Duodenal mucosa (tissue), 2 donors: Measurements from ENCODE around the gene OR2A12.

Experiments
- H3K27ac ChIP-seq: one replicate; pipeline ENCODE4 v1.7.0; 2013; ENCODE audit warnings: low read depth, low read length
- H3K27me3 ChIP-seq, 2 donors: one replicate each; pipeline ENCODE4 v1.7.0; 2013; ENCODE audit warnings: low read length in 2 of 2, control low read depth in 1 of 2; ENCODE audit not compliant: insufficient read depth in 2 of 2, control insufficient read depth in 1 of 2
- H3K36me3 ChIP-seq, 2 donors: one replicate each; pipeline ENCODE4 v1.7.0; 2013; ENCODE audit warnings: low read length in 2 of 2, control low read depth in 1 of 2; ENCODE audit not compliant: insufficient read depth in 2 of 2, control insufficient read depth in 1 of 2
- H3K4me1 ChIP-seq, 2 donors: one replicate each; pipeline ENCODE4 v1.7.0; 2013; ENCODE audit warnings: low read length in 2 of 2, control low read depth in 1 of 2; ENCODE audit not compliant: insufficient read depth in 2 of 2, control insufficient read depth in 1 of 2
- H3K4me3 ChIP-seq, 2 donors: one replicate each; pipeline ENCODE4 v1.7.0; 2013; ENCODE audit warnings: low read length in 2 of 2, low read depth in 1 of 2
- H3K9ac ChIP-seq, 2 donors: one replicate each; pipeline ENCODE4 v1.7.0; 2013; ENCODE audit warnings: low read length in 2 of 2, low read depth in 1 of 2
- H3K9me3 ChIP-seq, 2 donors: one replicate each; pipeline ENCODE4 v1.7.0; 2013; ENCODE audit warnings: low read length in 2 of 2, control low read depth in 1 of 2; ENCODE audit not compliant: control insufficient read depth in 1 of 2

The OR2A12 gene

DNA sequence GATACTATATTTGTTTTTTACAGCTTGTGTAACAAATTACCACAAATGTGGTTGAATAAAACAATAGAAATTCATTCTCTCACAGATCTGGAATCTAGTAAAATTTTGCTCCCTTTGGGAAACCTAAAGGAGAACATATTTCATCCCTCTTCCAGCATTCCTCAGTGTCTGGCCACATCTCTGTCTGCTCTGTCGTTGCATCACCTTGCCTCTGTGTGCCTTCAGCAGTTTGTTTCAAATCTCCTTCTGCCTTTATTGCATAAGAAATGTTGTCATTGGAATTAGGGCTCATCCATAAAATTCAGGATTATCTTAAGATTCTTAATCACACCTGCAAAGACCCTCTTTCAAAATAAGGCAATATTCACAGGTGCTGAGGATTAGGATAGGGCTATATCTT, 51.4 kb downstream of the OR2A12 start:
- Histone ChIP-seq H3K36me3 (no peaks in the 10 kb centered on the region), H3K9ac (no peak overlapping the region), H3K4me3 (no peak overlapping the region), H3K4me1 (no peaks in the 10 kb centered on the region), H3K9me3 (no peaks in the 10 kb centered on the region), H3K27ac (no peak overlapping the region), H3K27me3 (no peaks in the 10 kb centered on the region)

DNA sequence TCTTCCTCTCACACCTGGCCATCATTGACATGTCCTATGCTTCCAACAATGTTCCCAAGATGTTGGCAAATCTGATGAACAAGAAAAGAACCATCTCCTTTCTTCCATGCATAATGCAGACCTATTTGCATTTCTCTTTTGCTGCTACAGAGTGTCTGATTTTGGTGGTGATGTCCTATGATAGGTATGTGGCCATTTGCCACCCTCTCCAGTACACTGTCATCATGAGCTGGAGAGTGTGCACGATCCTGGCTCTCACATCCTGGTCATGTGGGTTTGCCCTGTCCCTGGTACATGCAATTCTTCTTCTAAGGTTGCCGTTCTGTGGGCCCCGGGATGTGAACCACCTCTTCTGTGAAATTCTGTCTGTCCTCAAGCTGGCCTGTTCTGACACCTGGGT, 56.1 kb downstream of the OR2A12 start:
- H3K9ac ChIP-seq: no peak overlapping the region
- H3K9me3 ChIP-seq: peaks cover 2 to 3% of the 10 kb centered on the region in 2 donors
- H3K36me3 ChIP-seq: no peaks in the 10 kb centered on the region
- no peak overlapping the region for H3K4me3 ChIP-seq
- no peaks in the 10 kb centered on the region for H3K27me3 ChIP-seq
- H3K27ac ChIP-seq: no peak overlapping the region
- H3K4me1 ChIP-seq: no peaks in the 10 kb centered on the region

DNA sequence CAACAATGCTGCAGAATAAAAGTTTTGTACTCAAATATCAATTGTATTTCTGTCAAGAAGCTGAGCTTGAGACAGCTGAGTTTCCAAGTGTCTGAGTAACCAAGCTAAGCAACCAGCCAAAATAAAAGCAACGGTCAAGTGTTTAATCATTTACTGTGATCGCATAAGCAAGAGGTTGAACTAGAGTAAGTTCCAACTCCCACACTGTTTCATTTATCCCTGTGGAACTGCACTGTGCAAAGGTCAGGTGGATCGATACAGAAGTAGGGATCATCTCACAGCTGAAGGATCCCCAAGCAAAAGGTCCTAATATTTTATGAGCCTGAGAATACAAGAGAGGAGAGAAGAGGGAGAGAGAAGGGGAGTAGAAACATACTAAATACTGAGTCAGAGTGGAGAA, 58.3 kb downstream of the OR2A12 start:
- H3K4me3 ChIP-seq: no peak overlapping the region
- H3K9me3 ChIP-seq: peaks cover 13 to 16% of the 10 kb centered on the region in 2 donors
- H3K9ac ChIP-seq: no peak overlapping the region

DNA sequence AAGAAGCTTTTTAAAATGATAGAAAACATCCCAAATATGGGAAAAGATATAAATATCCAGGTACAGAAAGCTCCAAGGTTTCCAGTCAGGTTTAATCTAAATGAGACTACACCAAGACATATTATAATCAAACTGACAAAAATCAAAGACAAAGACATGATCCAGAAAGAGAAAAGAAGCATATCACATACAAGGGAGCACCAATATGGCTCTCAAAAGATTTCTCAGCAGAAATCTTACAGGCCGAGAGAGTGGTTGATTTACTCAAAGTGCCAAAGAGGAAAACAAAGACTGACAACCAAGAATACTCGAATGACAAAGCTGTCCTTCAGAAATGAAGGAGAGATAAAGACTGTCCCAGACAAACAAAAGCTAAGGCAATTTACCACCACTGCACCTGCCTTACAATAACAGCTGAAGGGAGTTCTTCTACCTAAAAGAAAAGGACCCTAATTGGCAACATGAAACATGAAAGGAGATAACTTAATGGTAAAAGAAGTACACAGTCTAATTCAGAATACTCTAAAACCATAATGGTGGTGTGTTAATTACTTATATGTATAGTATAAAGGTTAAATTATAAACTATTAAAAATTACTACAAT, 62.2 kb downstream of the OR2A12 start:
- H3K27me3 ChIP-seq: no peaks in the 10 kb centered on the region
- H3K9me3 ChIP-seq: peaks cover 15 to 16% of the 10 kb centered on the region in 2 donors
- no peak overlapping the region for H3K4me3 ChIP-seq
- no peaks in the 10 kb centered on the region for H3K4me1 ChIP-seq
- H3K36me3 ChIP-seq: no peaks in the 10 kb centered on the region
- no peak overlapping the region for H3K27ac ChIP-seq
- no peak overlapping the region for H3K9ac ChIP-seq

More for the DNA sequence above, 58.3 kb downstream of the OR2A12 start:
- H3K36me3 ChIP-seq: no peaks in the 10 kb centered on the region
- no peaks in the 10 kb centered on the region for H3K4me1 ChIP-seq
- no peak overlapping the region for H3K27ac ChIP-seq
- no peaks in the 10 kb centered on the region for H3K27me3 ChIP-seq
